ENCODE data around the gene DNAJB5. TPM values are rescaled to one million over a fixed set of nuclear protein-coding genes. Genes with fewer than 3 reads are reported as not detected.

Gene DNAJB5
- total and polyA plus RNA-seq, 2 experiments from 2014 or later: 20.3 to 37.4 TPM

DNA sequence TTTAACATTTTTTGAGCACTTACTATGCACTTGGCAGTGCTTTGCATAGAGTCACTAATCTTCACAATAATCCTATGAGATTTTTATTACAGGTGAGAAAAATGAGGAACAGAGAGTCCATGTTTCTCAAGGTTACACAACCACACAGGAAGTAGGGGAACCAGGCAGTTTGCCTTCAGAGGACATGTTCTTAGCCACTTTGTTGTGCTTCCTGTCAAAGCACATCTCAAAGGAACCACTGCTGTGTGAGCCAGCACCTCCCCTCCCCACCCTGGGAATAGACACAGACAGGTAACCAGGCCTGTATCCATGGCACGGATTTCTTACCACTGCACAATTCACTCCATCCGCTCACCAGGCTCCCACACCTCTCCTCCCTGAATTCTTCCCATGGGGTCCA is 6.3 kb upstream of the DNAJB5 start (continued):
- no peak for TF ChIP-seq ETS1 (IDR thresholded peaks at IDR 0.05)
- no peak for TF ChIP-seq EZH2phosphoT487 (IDR thresholded peaks at IDR 0.05; ENCODE audit: unreplicated experiment)
- no peak for TF ChIP-seq ZNF114 (CRISPR knock-in tag; IDR thresholded peaks at IDR 0.05)

- Mint-ChIP-seq H3K9me3 (no peaks in the 10 kb centered on the region; the same call in 2 of the 3 replicates), H3K4me1 (peaks cover 28% of the 10 kb centered on the region), H3K36me3 (ENCODE audit: low read depth) (no peaks in the 10 kb centered on the region), H3K27me3 (ENCODE audit: insufficient read depth, low read depth, poor library complexity) (peaks cover 10% of the 10 kb centered on the region), H3K4me3 (no peak overlapping the region), H3K27ac (no peak overlapping the region)
- Histone ChIP-seq H3F3A (replicated peaks; ENCODE audit: low read depth) (no peaks in the 10 kb centered on the region), H4K20me1 (replicated peaks; ENCODE audit: insufficient read depth) (no peaks in the 10 kb centered on the region), H3K79me2 (replicated peaks; ENCODE audit: insufficient read depth) (no peaks in the 10 kb centered on the region), H3K4me3 (no peak overlapping the region), H3K4me1 (ENCODE audit: insufficient read depth) (peaks cover 13% of the 10 kb centered on the region), H3K9me2 (ENCODE audit: insufficient read depth) (0 out of 2 replicates have a peak, but pooled peaks cover 3% of the 10 kb centered on the region), H3K27me3 (ENCODE audit: insufficient read depth) (no peaks in the 10 kb centered on the region), H3K36me3 (ENCODE audit: insufficient read depth) (no peaks in the 10 kb centered on the region), H3K27ac (ENCODE audit: low read depth) (no peak overlapping the region), H2AFZ (no peak overlapping the region), H3K4me2 (no peak overlapping the region)
- DNase-seq (ENCODE audit: low spot score) (peak; percentile 74), ATAC-seq (peak; percentile 48)
- TF ChIP-seq REST (IDR thresholded peaks at IDR 0.05; ENCODE audit: unreplicated experiment) (peak; percentile 86), EZH2phosphoT487 (IDR thresholded peaks at IDR 0.05; ENCODE audit: unreplicated experiment) (no peak)
Observed at GRCh38 chr9:34984049-34984448, 5.5 kb upstream of the DNAJB5 start.

GRCh38 chr9:34985311-34985899 is 4.1 kb upstream of the DNAJB5 start:
- TF ChIP-seq REST (IDR thresholded peaks at IDR 0.05; ENCODE audit: unreplicated experiment): peak; percentile 48
- no peak for TF ChIP-seq EZH2 (IDR thresholded peaks at IDR 0.05; ENCODE audit: low read depth, unreplicated experiment)
- no peak for TF ChIP-seq POLR2AphosphoS5 (IDR thresholded peaks at IDR 0.05; ENCODE audit: low read depth)
- peak; percentile 91 to 95 for TF ChIP-seq CTCF (conservative IDR thresholded peaks at IDR 0.05; ENCODE audit: low read depth in 2 of 2)
- no peak for TF ChIP-seq JUNB (IDR thresholded peaks at IDR 0.05; ENCODE audit: unreplicated experiment)
- TF ChIP-seq NANOG (IDR thresholded peaks at IDR 0.05; ENCODE audit: borderline replicate concordance): no peak
- no peak for TF ChIP-seq STAT1 (IDR thresholded peaks at IDR 0.05; ENCODE audit: unreplicated experiment)
- no peaks in the 10 kb centered on the region; the same call in 2 of the 3 replicates for H3K9me3 Mint-ChIP-seq
- Histone ChIP-seq H3K27me3 (ENCODE audit: insufficient read depth) (no peaks in the 10 kb centered on the region), H3K4me1 (ENCODE audit: insufficient read depth) (peaks cover 13% of the 10 kb centered on the region), H3K27ac (ENCODE audit: low read depth) (no peak overlapping the region), H3K4me3 (no peak overlapping the region), H3K36me3 (ENCODE audit: insufficient read depth) (no peaks in the 10 kb centered on the region), H3K9me2 (ENCODE audit: insufficient read depth) (0 out of 2 replicates have a peak, but pooled peaks cover 3% of the 10 kb centered on the region), H3K4me2 (no peak overlapping the region), H4K20me1 (replicated peaks; ENCODE audit: insufficient read depth) (no peaks in the 10 kb centered on the region), H2AFZ (no peak overlapping the region), H3K79me2 (replicated peaks; ENCODE audit: insufficient read depth) (no peaks in the 10 kb centered on the region), H3F3A (replicated peaks; ENCODE audit: low read depth) (no peaks in the 10 kb centered on the region; the same call in 1 of the 2 replicates)
- H3K4me3 Mint-ChIP-seq: no peak overlapping the region
- H3K36me3 Mint-ChIP-seq (ENCODE audit: low read depth): no peaks in the 10 kb centered on the region
- no peak overlapping the region for H3K27ac Mint-ChIP-seq
- H3K4me1 Mint-ChIP-seq: peaks cover 28% of the 10 kb centered on the region
- ATAC-seq: no peak
- H3K27me3 Mint-ChIP-seq (ENCODE audit: insufficient read depth, low read depth, poor library complexity): peaks cover 11% of the 10 kb centered on the region
- DNase-seq (ENCODE audit: low spot score): peak; percentile 84
